HG03378 (cell line): ENCODE results near the gene TMEM191C.
"Not testable (repeated sequence)": the region's sequence is repeated elsewhere in the genome, so short reads cannot be mapped to it uniquely, and the experiment has no call there.

Source experiments
- ATAC-seq: cut with Tn5 transposase; IDR thresholded peaks from one replicate; pipeline ENCODE4 v1.9.1; 2021; ENCODE audit warnings: mild to moderate bottlenecking, moderate library complexity; ENCODE audit not compliant: unreplicated experiment

TMEM191C gene

DNA sequence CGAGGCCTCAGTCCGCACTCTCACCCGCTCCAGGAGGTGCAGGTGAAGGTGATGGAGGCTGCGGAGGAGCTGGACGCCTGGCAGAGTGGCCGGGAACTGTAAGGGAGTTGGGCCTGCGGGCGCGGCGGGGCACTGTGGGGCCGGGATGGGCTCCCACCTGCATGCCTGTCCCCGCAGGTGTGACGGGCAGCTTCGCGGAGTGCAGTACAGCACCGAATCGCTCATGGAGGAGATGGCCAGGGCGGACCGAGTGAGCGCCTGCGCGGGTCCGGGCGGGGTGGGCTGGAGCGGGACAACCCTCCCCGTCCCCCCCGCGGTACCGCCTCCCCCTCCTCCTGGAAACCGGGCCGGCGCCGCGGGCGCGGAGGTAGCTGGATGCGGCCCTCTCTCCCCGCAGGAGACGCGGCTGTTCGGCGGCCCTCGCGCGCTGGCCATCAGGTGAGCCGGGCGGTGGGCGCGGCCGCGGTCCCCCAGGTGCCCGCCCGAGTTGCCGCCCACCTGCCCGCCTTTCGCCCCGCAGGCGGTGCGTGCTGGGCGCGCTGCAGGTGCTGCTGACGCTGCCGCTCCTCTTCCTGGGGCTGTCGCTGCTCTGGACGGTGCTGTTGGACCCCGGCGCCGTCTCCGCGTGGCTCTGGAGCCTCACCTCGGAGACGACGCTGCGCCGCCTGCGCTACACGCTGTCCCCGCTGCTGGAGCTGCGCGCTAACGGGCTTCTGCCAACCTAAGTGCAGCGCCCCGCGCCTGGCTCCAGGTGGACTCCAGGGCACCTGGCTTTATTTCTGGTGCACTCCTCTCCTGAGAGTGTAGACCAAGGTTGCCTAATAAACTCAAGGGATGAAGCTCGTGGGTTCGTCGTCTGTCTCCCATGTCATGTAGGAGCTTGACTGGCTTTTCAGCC lies 2.2 kb downstream of the TMEM191C start:
- not testable (repeated sequence) for ATAC-seq

DNA sequence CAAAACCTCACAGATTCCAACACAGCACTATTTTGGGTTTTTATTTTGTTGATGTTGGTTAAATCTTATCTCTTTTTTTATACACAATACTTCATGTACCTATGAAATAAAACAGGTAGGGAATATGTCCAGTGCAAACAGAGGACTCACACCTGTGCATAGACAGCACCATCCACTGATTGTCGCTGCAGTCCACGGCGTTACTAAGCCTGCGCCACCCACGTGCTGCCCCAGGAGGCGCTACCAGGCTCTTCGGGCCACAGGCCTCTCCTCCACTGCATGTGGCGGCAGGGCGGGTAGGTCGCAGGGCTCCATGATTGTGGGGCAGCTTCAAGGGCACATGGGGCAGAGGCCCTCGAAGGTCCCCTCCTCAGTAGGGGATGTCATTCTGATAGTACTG lies 5.8 kb downstream of the TMEM191C start:
- not testable (repeated sequence) for ATAC-seq

DNA sequence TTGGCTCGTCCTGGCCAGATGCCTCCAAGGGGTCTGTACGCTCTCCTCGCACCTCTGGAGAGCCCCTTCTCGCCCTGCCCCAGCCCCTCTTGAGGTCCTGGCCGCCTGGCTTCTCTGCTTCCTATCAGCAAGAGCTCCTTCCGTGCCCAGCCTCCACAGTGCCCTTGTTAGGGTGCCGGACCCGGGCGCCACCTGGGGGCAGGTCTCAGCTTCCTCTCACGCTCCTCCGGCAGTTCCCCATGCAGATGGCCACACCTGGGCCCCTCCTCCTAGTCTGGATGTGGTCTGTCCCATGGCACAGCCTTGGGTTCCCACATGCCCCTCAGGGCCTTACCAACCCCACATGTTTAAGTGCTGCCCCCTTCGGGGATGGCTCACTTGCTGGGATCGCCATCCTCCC lies 6.5 kb downstream of the TMEM191C start:
- ATAC-seq = not testable (repeated sequence)

DNA sequence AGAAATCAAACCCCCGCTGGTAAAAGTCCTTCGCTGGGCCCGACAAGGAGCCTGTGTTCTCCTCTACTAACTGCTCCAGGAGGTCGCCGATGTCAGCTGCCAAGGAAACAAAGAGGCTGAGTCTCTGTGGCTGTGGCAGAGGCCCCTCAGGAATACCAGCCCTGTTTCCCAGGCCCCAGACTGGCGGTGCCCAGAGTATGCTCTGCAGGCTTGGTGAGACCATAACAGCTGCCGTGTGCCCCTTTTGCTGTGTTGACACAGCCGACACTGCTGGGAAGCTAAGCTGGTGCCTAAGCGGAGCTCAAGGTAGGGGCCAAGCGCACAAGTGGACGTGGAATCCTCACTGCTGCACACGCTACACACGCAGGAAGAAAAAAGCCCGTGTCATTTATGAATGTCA lies 16.9 kb downstream of the TMEM191C start:
- ATAC-seq = not testable (repeated sequence)

DNA sequence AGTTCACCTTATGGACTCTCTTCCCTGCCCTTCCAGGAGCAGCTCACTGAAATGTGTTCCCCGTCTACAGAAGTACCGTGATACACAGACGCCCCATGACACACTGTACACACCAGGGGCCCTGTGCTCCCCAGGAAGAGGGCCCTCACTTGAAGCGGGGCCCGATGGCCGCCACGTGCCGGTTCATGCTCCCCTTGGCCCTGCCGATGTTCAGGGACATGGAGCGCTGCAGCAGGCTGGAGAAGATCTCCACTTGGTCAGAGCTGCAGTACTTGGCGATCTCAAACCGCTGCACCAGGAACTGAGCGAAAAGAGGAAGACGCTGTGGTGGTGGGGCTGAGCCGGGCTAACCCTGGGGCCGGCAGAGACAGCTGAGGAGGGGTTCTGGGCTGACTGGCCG lies 20.5 kb downstream of the TMEM191C start:
- ATAC-seq = not testable (repeated sequence)

DNA sequence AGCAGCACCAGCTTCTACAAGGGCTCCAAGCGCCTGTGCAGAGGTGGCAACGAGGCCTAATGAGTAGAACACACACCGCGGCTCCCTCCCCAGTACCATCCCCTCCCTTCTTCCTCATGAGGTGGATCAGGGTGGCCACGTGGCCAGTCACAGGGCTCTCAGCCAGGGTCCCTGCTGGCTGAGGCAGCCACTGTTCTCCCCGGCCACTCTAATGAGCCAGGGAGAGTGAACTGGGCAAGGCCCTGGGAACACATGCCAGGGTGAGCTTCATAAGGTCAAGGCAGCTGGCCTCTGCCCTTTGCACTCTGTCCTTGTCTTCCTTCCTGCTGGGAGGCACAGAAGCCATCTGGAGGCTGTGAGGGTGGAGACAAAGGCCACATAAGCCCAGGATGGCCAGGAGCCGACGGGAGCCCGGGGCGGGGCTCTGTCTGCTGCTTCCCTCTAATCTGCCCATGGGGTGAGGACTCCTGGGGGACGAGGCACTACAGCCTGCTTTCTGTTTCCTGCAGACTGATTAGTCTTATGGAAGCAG lies 22.0 kb downstream of the TMEM191C start:
- ATAC-seq = not testable (repeated sequence)

DNA sequence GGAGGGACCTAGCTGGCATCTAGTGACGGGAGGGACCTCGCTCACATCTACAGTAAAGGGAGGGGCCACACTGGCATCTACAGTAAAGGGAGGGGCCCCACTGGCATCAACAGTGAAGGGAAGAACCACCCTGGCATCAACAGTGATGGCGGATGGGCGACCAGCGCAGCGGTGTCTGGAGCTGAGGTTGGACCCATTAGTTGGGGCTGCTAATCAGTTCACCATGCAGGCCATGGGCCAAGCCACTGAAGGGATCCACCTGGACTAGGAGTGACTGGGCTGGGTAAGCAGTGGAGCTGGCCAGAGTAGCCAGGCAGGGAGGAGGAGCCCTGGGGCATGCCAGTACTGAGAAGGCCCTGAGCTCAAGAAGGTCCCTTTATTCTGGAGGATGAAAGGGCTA lies 23.4 kb downstream of the TMEM191C start:
- ATAC-seq = not testable (repeated sequence)

DNA sequence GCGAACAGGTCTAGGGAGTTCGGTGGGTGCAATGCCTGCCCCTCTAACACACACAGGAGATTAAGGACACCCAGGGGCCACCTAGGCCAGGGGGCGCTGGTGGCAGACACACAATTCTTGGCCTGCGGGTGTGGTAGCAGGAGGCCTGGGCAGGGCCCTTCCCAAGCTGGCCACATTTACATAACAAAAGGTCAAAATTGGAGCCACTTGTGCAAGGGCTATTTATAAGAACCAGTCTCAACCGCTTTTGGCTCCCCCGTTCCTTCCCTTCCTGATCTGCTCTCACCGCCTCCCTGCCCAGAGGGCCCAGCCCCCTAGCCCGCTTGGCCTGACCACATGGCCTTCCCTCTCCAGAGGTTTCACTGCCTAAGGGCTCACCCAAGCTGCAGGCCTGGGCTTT lies 25.1 kb downstream of the TMEM191C start:
- ATAC-seq = not testable (repeated sequence)

DNA sequence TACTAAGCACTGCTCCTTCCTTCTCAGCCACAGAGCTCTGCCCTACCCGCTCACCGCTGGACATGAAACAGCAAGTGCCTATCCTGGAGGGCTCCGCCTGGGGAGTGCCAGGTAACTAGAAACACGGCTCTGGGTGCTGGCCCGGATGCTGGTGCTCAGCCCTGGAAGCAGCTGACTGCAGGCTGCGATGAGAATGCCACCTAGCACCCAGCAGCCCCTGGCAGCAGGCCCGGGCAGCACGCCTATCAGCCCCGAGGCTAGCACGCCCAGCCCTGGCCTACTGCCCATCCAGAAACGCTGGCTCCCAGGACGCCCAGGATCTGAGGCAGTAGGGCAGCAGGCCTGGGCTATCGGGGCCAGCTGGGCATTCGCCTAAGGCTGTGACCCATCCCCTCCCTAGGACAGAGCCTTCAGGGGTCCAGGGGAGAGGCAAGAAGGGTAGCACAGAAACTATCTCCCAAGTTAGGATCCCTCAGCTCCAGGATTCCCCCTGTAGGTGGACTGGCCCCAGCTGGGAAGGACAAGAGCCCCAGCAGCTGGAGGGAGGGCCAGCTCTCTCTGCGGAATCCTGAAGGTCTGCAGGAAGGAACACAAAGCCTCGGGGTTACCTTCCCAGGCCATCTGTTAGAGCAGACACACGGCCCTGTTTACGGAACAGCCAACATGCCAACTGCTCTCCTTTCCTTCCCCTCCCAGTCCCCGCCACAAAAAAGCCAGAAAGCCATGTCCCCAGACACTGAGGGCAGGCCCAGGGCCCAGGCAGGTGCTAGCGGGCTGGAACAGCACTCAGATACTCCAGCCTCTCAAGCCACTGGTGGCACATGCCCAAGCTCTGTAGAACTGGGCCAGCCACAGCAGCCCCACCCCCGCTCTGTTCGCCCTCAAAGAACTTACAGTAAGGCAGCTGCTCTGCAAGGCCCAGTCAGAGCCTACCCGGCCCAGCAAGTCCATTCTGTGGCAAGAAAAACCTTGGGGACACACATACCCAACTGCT lies 26.9 kb downstream of the TMEM191C start:
- not testable (repeated sequence) for ATAC-seq

DNA sequence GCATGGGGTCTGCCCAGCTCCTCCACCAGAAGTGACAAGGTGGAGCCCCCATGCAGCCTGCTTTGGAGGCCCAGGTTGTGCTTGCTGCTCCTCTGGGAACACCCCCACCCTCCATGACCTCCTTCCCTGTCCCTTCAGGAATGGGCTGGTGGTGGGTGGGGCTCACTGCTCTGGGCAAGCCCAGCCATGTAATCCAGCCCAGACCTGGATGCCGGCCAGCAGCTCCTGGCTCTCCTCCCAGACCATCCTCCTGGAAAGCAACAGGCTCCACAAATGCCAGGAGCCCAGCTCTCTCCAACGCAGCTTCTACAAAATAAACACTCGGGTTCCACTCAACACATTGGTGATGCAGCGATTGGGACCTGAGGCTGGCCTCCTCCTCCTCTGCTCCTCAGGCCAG lies 30.8 kb downstream of the TMEM191C start:
- not testable (repeated sequence) for ATAC-seq

DNA sequence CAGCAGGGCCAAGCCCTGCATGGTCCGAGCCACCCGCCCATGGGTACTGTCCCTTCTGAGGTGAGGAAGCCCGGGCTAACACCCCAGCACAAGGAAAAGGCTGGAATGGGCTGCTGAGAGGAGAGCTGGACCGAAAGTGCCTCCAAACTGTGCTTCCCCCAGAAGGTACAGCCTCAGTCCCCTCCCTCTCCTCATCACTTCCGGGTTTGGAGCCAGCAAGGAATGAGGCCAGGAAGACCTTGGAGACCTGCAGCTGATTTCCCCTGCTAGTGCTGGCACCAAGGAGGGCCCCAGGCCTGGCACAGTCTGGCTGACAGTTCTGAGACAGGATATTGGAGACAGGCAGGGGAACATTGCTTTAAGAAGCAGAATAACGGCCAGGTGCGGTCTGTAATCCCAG lies 31.3 kb downstream of the TMEM191C start:
- not testable (repeated sequence) for ATAC-seq

DNA sequence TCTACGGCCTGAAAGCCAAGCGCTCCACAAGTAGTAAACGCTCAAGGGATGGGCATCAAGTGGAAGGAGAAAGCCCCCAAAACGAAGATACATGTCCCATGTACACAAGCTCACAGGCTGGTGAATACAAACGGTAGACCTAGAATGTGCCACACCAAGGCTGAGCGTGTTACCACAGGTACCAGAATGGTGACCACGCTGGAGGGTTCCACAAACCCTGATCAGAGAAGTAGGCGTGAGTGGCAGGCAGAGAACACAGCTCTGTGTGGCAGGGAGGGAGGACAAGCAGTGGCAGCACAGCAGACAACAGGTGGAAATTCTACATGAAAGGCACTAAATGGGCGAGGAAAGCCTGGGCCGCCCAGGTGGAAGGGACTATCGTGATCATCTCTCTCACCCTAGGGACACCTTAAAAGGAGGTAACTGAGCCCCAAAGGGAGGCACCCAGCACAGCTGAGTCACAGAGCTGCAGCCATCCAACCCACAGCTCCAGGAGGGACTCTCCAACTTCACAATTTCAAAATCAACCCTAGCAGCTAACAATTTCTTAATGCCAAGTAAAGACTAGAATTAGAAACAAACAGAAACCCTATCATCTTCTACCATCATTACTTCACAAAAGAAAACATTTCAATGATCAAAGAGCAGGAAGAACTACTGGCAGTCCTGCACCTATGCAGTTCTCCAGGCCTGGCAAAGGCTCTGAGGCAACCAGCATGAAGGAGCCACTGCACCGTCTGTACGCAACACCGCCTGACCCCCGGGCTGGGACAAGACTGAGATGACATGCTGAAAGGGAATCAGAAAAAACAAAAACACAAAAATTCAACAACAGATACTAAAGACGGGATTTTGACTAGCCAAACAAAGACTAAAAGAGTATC lies 32.7 kb downstream of the TMEM191C start:
- not testable (repeated sequence) for ATAC-seq

DNA sequence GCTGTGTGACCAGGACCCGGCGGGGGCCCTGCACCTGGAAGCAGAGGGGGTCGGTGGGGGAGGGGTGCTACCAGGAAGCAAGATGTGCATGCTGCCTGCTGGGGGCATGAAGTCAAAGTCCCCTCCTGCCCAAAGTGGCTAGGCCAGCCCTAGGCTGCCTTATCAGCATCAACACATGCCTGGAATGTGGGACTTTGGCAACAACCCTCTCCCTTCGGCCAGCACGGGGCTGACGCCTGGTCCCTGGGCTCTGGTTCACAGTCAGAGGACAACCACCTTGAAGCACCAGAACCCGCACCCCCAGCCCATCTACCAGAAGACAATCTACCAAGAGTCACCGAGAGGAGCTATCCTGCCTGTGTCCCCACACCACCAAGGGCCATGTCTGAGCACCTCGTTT lies 43.2 kb downstream of the TMEM191C start:
- ATAC-seq = not testable (repeated sequence)

DNA sequence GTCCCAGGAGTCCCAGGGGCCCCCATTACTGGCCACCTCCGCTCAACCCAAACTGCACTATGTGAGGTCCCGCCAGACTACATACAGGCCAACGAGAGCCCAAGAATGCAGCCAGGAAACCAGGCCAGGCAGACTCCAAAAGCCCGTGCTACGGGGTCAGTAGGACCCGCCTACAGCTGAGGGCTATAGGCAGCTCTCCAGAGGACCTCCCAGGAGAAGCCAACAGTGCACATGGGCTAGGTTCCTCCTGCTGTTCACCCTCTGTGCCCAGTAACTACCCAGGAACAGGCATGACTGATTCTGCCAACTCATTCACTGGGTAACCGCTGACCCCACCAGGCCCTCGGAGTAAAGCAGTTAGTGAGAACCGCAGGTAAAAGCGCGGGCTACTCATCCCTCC lies 44.8 kb downstream of the TMEM191C start:
- ATAC-seq = not testable (repeated sequence)

DNA sequence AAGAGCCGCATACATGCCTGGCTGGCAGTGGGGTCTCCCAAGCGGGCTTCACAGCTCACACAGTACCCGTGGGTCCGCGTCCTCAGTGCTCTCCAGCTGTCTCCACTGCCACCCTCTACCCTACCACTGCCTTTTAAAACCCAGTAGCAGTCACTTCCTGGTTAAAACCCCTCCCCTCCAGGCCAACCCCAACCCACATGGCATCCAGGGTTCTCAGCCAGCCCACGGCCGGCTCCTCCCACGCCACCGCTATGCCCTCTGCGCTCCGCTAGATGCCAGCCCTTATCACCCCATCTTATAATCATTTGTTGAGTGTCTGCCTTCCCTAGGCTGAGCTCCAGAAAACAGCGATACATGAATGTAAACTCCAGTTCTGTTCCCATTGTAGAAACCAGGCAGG lies 46.9 kb downstream of the TMEM191C start:
- ATAC-seq = not testable (repeated sequence)

DNA sequence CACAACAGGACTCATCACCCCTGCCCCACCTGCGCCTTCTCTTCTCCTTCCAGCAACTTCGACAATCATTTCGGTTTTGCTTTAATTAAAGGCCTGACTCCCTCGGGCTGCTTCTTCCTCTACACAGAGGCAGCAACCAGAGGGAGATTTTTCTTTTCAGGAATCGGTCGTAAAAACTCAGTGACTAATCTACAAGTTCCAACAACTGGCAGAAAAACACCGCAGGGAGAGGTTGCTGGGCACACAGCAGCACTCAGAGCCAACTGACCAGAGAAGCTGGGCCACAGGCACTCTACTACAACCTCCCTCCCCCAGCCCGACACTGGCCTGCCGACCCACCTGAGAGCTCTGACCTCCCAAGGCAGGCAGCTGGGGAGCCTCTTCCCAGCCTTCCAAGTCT lies 48.0 kb downstream of the TMEM191C start:
- not testable (repeated sequence) for ATAC-seq

DNA sequence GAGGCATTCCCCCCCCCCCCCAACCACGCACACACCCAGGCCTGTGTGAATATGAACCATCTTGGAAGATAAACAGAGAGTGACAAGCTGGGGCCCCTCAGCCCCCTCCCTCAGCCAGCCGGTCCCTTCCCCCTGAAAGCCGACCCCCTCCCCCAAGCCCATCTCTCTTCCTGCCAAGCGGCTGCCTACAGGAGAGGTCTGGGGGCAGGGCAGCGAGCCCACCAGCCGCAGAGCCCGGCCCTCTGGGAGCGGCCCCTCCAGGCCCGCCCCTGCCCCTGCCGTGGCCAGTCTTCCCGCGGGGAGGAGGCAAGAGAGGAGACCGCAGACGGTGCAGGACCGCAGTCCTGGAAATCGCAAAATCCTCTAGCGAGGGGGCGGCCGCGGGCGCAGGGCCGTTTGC lies 49.3 kb downstream of the TMEM191C start:
- ATAC-seq = not testable (repeated sequence)

DNA sequence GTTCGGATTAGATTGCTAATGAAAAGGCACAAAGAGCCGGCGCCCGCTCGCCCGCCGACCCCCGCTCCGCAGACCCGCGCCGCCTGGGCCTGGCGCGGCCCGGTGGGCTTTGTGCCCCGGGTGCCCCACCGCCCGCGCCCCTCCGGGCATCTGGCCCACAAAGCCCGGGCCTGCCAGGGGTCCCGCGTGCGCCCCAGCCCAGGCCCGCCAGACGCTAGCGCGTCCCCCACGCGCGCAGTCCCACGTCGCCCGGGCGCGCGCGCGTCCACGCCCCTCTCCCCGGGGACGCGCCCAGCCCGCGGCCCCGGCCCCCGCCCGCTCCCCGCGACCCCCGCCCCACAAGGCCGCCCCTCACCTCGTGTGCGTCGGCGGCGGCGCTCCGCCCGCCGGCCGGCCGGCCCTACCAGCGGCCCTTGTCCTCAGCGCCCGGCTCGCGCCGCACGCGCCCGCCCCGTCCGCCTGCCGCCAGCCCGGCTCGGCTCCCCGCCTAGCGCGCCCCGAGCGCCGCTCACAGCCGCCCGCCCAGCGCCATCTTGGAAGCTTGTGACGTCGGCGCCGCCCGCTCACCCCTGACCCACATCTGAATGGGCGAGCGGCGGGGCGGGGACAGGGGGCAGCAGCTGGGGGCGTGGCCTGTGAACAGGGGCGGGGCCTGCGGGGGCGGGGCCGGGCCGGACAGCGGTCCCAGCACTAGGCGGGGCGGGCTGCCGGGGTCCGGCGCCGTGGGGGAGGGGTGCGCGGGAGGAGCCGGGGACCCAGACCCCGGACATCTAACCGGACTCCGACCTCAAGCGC lies 50.0 kb downstream of the TMEM191C start:
- ATAC-seq = not testable (repeated sequence)
